Measurements from ENCODE around the gene REL.

DNA sequence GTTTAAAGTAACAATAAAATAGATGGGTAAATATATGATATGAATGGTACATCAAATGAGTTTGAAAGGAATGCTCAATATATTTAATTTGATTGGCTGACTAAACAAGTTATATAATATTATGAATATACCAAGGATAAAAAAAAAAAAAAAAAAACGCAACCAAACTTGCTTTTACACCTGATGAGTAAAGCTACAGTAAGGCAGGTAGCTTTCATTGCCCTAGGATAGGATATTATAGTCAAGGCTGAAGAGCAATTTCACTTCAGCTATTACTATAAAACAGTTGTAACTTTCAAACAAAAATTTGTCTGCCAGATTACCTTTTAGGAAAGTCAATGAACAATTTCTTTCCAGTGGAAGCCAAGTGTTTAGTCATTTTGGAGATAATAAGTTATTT lies 79.3 kb downstream of the REL start:
- TF ChIP-seq YY1 (IDR thresholded peaks at IDR 0.05; ENCODE audit: low read depth): no peak
- TF ChIP-seq, protein P1, sequence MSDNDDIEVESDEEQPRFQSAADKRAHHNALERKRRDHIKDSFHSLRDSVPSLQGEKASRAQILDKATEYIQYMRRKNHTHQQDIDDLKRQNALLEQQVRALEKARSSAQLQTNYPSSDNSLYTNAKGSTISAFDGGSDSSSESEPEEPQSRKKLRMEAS (IDR thresholded peaks at IDR 0.05): no peak
